Mammary epithelial cell (primary cell): ENCODE results near the gene BLVRB.

Experiments
- CTCF ChIP-seq, 2 donors: IDR thresholded peaks in 1 of 2; conservative IDR thresholded peaks in 1 of 2; 2 replicates each; pipeline ENCODE4 v1.5.1; 2011 to 2012; ENCODE audit warnings: inconsistent platforms in 2 of 2, low read length in 2 of 2, mild to moderate bottlenecking in 2 of 2, control low read depth in 1 of 2, low read depth in 1 of 2; ENCODE audit not compliant: insufficient read depth in 1 of 2; ENCODE audit errors: extremely low read depth in 1 of 2
- EZH2 ChIP-seq: IDR thresholded peaks from 2 replicates; pipeline ENCODE4 v1.6.1; 2012; ENCODE audit warnings: low read length, inconsistent platforms, borderline replicate concordance

- no peak for TF ChIP-seq EZH2
- TF ChIP-seq CTCF (conservative IDR thresholded peaks at IDR 0.05 in 1 of 2, IDR thresholded peaks at IDR 0.05 in 1 of 2; ENCODE audit: extremely low read depth in 1 of 2, insufficient read depth in 1 of 2, low read depth in 1 of 2, low read length in 2 of 2) = peak in 1 of 2 donors; percentile 7
These were observed 20.7 kb downstream of the BLVRB start for GRCh38 chr19:40444825-40445312.
